Muscle layer of duodenum (tissue), 2 donors: ENCODE measurements around the gene DNAH11.
"Not testable (repeated sequence)": the region's sequence is repeated elsewhere in the genome, so short reads cannot be mapped to it uniquely, and the experiment has no call there.

ENCODE experiments used
- H3K27ac ChIP-seq: one replicate; pipeline ENCODE4 v1.7.0; 2013; ENCODE audit warnings: mild to moderate bottlenecking, low read length
- H3K27me3 ChIP-seq: one replicate; pipeline ENCODE4 v1.7.0; 2013; ENCODE audit warnings: low read depth, mild to moderate bottlenecking, control low read depth, low read length
- H3K36me3 ChIP-seq, 2 donors: one replicate each; pipeline ENCODE4 v1.7.0; 2013; ENCODE audit warnings: low read length in 2 of 2, control low read depth in 1 of 2, mild to moderate bottlenecking in 1 of 2; ENCODE audit not compliant: insufficient read depth in 2 of 2, control insufficient read depth in 1 of 2
- H3K4me1 ChIP-seq, 2 donors: one replicate each; pipeline ENCODE4 v1.7.0; 2013; ENCODE audit warnings: low read length in 2 of 2, mild to moderate bottlenecking in 2 of 2, control low read depth in 1 of 2, moderate library complexity in 1 of 2; ENCODE audit not compliant: insufficient read depth in 2 of 2, control insufficient read depth in 1 of 2
- H3K4me3 ChIP-seq, 2 donors: one replicate each; pipeline ENCODE4 v1.7.0; 2013; ENCODE audit warnings: low read length in 2 of 2, low read depth in 1 of 2, mild to moderate bottlenecking in 1 of 2
- H3K9me3 ChIP-seq, 2 donors: one replicate each; pipeline ENCODE4 v1.7.0; 2013; ENCODE audit warnings: low read length in 2 of 2, control low read depth in 1 of 2, mild to moderate bottlenecking in 1 of 2; ENCODE audit not compliant: control insufficient read depth in 1 of 2
- donor health status: healthy.

The DNAH11 gene

GRCh38 chr7:21916629-21917028 lies 373.8 kb downstream of the DNAH11 start:
- Histone ChIP-seq H3K36me3 (peaks cover 7 to 17% of the 10 kb centered on the region in 2 donors), H3K9me3 (no peaks in the 10 kb centered on the region), H3K27me3 (no peaks in the 10 kb centered on the region), H3K27ac (no peak overlapping the region), H3K4me3 (no peak overlapping the region), H3K4me1 (peaks cover 0 to 7% of the 10 kb centered on the region in 2 donors)

DNA sequence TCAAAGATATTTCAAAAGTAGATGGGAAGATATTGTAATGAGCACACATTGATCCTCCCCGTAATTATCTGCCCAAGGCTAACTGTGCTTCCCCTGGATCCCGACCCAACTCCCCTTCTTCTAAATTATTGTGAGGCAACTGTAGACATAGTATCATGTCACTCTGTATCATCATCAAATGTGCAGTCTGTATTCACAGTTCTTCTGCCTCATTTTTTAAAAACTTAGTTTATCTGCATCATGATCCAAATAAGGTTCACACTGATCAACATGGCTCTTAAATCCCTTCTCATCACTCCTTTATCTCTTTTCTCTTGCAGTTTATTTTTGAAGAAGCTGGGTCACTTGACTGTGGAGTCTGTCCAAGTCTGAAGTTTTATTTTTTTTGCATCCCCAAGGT lies 375.4 kb downstream of the DNAH11 start:
- H3K36me3 ChIP-seq: peaks cover 7 to 17% of the 10 kb centered on the region in 2 donors
- no peaks in the 10 kb centered on the region for H3K9me3 ChIP-seq
- peaks cover 0 to 7% of the 10 kb centered on the region in 2 donors for H3K4me1 ChIP-seq
- no peak overlapping the region for H3K27ac ChIP-seq
- H3K4me3 ChIP-seq: no peak overlapping the region
- H3K27me3 ChIP-seq: no peaks in the 10 kb centered on the region

GRCh38 chr7:21920936-21921335 lies 378.1 kb downstream of the DNAH11 start:
- Histone ChIP-seq H3K4me1 (peaks cover 0 to 7% of the 10 kb centered on the region in 2 donors), H3K27me3 (no peaks in the 10 kb centered on the region), H3K36me3 (no peaks in the 10 kb centered on the region), H3K27ac (no peak overlapping the region), H3K4me3 (no peak overlapping the region), H3K9me3 (no peaks in the 10 kb centered on the region)

DNA sequence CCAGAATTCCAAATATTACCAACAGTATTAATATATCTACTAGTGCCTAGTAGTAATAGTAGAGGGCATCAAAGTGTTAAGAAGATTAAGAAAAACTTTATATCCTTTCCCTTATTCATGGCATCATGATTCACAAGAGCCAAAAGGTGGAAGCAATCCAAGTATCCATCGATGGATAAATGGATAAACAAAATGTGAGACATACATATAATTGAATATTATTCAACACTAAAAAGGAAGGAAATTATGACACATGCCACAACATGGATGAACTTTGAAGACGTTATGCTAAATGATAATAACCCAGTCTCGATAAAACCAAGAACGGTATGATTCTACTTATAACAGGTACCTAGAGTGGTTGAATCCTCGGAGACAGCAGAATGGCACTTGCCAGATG lies 379.8 kb downstream of the DNAH11 start:
- Histone ChIP-seq H3K27me3 (no peaks in the 10 kb centered on the region), H3K27ac (no peak overlapping the region), H3K4me1 (peaks cover 0 to 7% of the 10 kb centered on the region in 2 donors), H3K36me3 (no peaks in the 10 kb centered on the region), H3K9me3 (no peaks in the 10 kb centered on the region), H3K4me3 (no peak overlapping the region)

- no peaks in the 10 kb centered on the region for H3K36me3 ChIP-seq
- H3K9me3 ChIP-seq: no peaks in the 10 kb centered on the region
- no peaks in the 10 kb centered on the region for H3K27me3 ChIP-seq
- no peak overlapping the region for H3K4me3 ChIP-seq
- H3K27ac ChIP-seq: no peak overlapping the region
- peaks cover 0 to 4% of the 10 kb centered on the region in 2 donors for H3K4me1 ChIP-seq
Measured at GRCh38 chr7:21923658-21924057, 380.8 kb downstream of the DNAH11 start.

DNA sequence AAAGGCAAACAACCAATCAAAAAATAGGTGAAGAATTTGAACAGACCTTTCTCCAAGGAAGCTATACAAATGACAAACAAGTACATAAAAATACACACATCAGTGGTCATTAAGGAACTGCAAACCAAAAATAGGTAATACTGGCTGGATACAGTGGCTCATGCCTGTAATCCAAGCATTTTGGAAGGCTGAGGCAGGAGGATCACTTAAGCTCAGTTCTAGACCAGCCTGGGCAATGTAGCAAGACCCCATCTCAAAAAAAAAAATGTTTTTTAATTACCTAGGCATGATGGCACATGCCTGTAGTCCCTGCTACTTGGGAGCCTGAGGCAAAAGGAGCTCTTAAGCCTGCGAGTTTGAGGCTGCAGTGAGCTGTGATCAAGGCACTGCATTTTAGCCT lies 383.6 kb downstream of the DNAH11 start:
- no peaks in the 10 kb centered on the region for H3K36me3 ChIP-seq
- H3K4me1 ChIP-seq: no peaks in the 10 kb centered on the region
- no peak overlapping the region for H3K27ac ChIP-seq
- H3K9me3 ChIP-seq: no peaks in the 10 kb centered on the region
- no peak overlapping the region for H3K4me3 ChIP-seq
- no peaks in the 10 kb centered on the region for H3K27me3 ChIP-seq

DNA sequence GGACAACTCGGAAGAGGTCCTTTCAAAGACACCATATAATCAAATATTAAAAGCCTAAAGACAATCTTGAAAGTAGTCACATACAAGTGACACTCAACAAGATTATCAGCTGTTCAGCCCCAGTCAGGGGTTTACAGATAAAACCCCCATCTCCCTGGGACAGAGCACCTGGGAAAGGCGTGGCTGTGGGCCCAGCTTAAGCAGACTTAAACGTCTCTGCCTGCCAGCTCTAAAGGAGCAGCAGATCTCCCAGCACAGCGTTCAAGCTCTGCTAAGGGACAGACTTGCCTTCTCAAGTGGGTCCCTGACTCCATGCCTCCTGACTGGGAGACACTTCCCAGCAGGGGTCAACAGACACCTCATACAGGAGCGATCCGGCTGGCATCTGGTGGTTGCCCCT lies 384.9 kb downstream of the DNAH11 start:
- Histone ChIP-seq H3K27ac (no peak overlapping the region), H3K9me3 (no peaks in the 10 kb centered on the region), H3K27me3 (no peaks in the 10 kb centered on the region), H3K36me3 (no peaks in the 10 kb centered on the region), H3K4me3 (no peak overlapping the region), H3K4me1 (no peaks in the 10 kb centered on the region)

DNA sequence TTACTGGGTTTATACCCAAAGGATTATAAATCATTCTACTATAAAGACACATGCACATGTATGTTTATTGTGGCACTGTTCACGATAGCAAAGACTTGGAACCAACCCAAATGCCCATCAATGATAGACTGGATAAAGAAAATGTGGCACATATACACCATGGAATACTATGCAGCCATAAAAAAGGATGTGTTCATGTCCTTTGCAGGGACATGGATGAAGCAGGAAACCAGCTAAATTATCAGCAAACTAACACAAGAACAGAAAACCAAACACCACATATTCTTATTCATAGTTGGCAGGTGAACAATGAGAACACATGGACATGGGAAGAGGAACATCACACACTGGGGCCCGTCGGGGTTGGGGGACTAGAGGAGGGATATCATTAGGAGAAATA lies 390.5 kb downstream of the DNAH11 start:
- H3K27ac ChIP-seq, H3K4me3 ChIP-seq, H3K9me3 ChIP-seq, H3K36me3 ChIP-seq, H3K4me1 ChIP-seq, H3K27me3 ChIP-seq: not testable (repeated sequence)

- Histone ChIP-seq H3K4me1 (peaks cover 0 to 9% of the 10 kb centered on the region in 2 donors), H3K27me3 (no peaks in the 10 kb centered on the region), H3K4me3 (no peak overlapping the region), H3K9me3 (no peaks in the 10 kb centered on the region), H3K27ac (no peak overlapping the region), H3K36me3 (no peaks in the 10 kb centered on the region)
Measured at GRCh38 chr7:21934808-21935207, 392.0 kb downstream of the DNAH11 start.

GRCh38 chr7:21938463-21938862 lies 395.6 kb downstream of the DNAH11 start:
- H3K4me3 ChIP-seq: no peak overlapping the region
- peaks cover 20 to 25% of the 10 kb centered on the region in 2 donors for H3K4me1 ChIP-seq
- H3K9me3 ChIP-seq: no peaks in the 10 kb centered on the region
- no peak overlapping the region for H3K27ac ChIP-seq
- no peaks in the 10 kb centered on the region for H3K27me3 ChIP-seq
- no peaks in the 10 kb centered on the region for H3K36me3 ChIP-seq

- no peaks in the 10 kb centered on the region for H3K9me3 ChIP-seq
- no peaks in the 10 kb centered on the region for H3K27me3 ChIP-seq
- no peaks in the 10 kb centered on the region for H3K36me3 ChIP-seq
- H3K4me1 ChIP-seq: peaks cover 21 to 28% of the 10 kb centered on the region in 2 donors
- no peak overlapping the region for H3K4me3 ChIP-seq
- H3K27ac ChIP-seq: no peak overlapping the region
Measured at GRCh38 chr7:21939136-21939857, 396.5 kb downstream of the DNAH11 start.

DNA sequence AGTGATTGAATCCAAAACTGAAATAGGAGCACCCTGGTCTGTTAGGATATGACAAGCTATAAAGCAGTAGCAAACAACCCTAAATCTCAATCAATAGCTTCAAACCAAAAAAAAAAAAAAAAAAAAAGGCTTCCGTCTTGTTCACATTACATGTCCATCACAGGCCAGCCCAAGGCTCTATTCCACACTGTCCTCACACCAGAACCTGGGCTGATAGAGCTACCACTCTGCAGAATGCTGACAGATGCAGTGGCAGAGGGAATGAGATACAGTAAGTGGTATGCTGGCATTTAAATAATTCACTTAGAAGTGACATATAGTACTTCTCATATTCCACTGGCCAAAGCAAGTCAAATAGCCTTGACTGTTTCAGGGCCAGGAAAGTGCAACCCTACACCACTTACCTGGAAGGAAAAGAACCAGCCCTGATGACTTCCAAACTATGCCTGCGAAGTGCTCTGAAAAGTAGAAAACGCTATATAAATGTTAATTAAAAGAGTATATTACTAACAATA lies 397.1 kb downstream of the DNAH11 start:
- Histone ChIP-seq H3K36me3 (no peaks in the 10 kb centered on the region), H3K4me1 (peaks cover 21 to 28% of the 10 kb centered on the region in 2 donors), H3K27me3 (no peaks in the 10 kb centered on the region), H3K9me3 (no peaks in the 10 kb centered on the region), H3K27ac (no peak overlapping the region), H3K4me3 (no peak overlapping the region)
